Measurements from ENCODE around the gene TDRD1. TPM values are rescaled to one million over a fixed set of nuclear protein-coding genes. Genes with fewer than 3 reads are reported as not detected.
"Not testable (repeated sequence)": the region's sequence is repeated elsewhere in the genome, so short reads cannot be mapped to it uniquely, and the experiment has no call there.

The TDRD1 gene
- polyA plus RNA-seq (2011; rRNA removed) = 0.01 TPM in 1 of 2 replicates, not detected in the other
- polyA minus RNA-seq (2011; rRNA and poly(A)+ RNA removed) = not detected in 2 replicates

DNA sequence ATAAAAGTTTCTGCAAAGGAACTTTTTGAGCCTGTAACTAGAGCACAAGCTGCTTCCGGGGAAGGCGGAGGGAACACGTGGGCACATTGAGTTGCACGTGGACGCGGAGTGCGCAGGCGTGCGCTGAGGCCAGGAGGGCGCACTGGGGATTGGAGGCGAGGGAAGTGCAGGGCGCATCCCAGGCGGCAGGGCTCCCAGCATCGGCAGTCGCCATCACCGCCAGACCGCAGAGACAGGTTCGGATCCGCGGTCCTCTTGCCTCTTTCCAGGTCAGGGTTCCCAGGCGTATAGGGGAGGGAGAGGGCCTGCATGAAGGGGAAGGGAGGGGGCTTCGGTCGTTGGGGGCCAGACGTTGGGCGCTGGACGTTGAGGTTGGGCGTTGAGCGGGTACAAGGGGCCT lies at the start of gene TDRD1:
Gene TDRD1, plus strand, starts transcription at position 206 of the 400 bp plus-strand sequence. CDS start 8,479 bp downstream, outside the sequence.
- Histone ChIP-seq H3K27me3 (ENCODE audit: control insufficient read depth, insufficient read depth, low read length) (no peaks in the 10 kb centered on the region), H3K4me3 (ENCODE audit: low read depth, low read length) (no peak within 1 kb of the TSS), H3K36me3 (ENCODE audit: control insufficient read depth, insufficient read depth, low read length) (no peaks in the 10 kb centered on the region)
- CTCF ChIA-PET = no interaction called here
- DNase-seq (ENCODE audit: low read depth) = no peak
- POLR2A ChIA-PET = no interaction called here
- no peak for TF ChIP-seq CTCF (IDR thresholded peaks at IDR 0.05; ENCODE audit: insufficient read depth, low read depth, low read length)

DNA sequence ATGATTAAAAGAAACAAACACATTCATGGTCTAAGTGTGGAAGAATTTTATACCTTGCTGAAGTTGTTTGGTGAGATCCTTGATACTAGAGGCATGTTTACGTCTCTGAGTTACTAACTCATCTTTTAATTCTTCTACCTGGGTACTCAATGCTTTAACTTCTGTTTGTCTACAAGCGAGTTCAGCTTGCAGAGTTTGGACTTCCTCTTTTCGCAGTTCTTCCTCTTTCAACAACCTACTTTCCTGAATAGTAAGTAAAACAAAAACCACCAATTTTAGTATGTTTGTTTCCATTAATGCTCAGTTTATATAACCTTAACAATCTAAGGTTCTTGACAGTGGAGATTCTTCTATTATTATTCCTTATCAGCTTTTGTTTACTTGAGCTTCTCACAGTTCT lies 48.1 kb upstream of the TDRD1 start:
- CTCF ChIA-PET = no interaction called here
- Histone ChIP-seq H3K27me3 (ENCODE audit: control insufficient read depth, insufficient read depth, low read length) (no peaks in the 10 kb centered on the region), H3K36me3 (ENCODE audit: control insufficient read depth, insufficient read depth, low read length) (peaks cover 6% of the 10 kb centered on the region), H3K4me3 (ENCODE audit: low read depth, low read length) (no peak overlapping the region)
- POLR2A ChIA-PET = no interaction called here
- TF ChIP-seq CTCF (IDR thresholded peaks at IDR 0.05; ENCODE audit: insufficient read depth, low read depth, low read length) = no peak
- DNase-seq (ENCODE audit: low read depth) = no peak

GRCh38 chr10:114135476-114135875 lies 43.7 kb upstream of the TDRD1 start:
- peaks cover 2% of the 10 kb centered on the region; the same call in 1 of the 2 replicates for H3K36me3 ChIP-seq (ENCODE audit: control insufficient read depth, insufficient read depth, low read length)
- no peak for TF ChIP-seq CTCF (IDR thresholded peaks at IDR 0.05; ENCODE audit: insufficient read depth, low read depth, low read length)
- POLR2A ChIA-PET = no interaction called here
- no peak overlapping the region for H3K4me3 ChIP-seq (ENCODE audit: low read depth, low read length)
- no peak for DNase-seq (ENCODE audit: low read depth)
- CTCF ChIA-PET = interaction anchor here (0.9 kb wide), 1 partner anchor 21 kb away, joined by 3 read pairs; no protein-coding TSS in a partner anchor
- H3K27me3 ChIP-seq (ENCODE audit: control insufficient read depth, insufficient read depth, low read length) = no peaks in the 10 kb centered on the region

GRCh38 chr10:114138581-114138980 lies 40.6 kb upstream of the TDRD1 start:
- DNase-seq (ENCODE audit: low read depth) = no peak
- TF ChIP-seq CTCF (IDR thresholded peaks at IDR 0.05; ENCODE audit: insufficient read depth, low read depth, low read length) = no peak
- H3K27me3 ChIP-seq (ENCODE audit: control insufficient read depth, insufficient read depth, low read length) = no peaks in the 10 kb centered on the region
- no peak overlapping the region for H3K4me3 ChIP-seq (ENCODE audit: low read depth, low read length)
- ChIA-PET CTCF (no interaction called here), POLR2A (no interaction called here)
- peaks cover 6% of the 10 kb centered on the region for H3K36me3 ChIP-seq (ENCODE audit: control insufficient read depth, insufficient read depth, low read length)

DNA sequence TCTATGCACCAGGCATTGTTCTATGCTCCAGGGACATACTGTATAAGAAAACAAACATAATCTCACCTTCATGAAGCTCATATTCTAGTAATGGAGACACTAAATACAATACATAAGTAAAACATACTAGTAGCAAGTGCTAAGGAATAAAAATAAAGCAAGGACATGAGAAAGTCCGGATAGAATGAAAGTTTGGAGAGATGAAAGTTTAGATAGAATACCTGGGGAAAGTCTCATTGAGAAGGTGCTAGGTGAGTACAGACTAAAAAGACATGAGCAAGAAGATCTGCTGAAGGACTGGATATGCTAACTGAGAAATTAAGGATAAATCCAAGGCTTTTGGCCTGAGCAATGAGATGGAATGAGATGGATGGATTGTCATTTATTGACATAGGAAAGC lies 39.1 kb upstream of the TDRD1 start:
- peaks cover 6% of the 10 kb centered on the region for H3K36me3 ChIP-seq (ENCODE audit: control insufficient read depth, insufficient read depth, low read length)
- DNase-seq (ENCODE audit: low read depth) = no peak
- CTCF ChIA-PET = interaction anchor here (0.6 kb wide), 1 partner anchor 342 kb away, joined by 4 read pairs; no protein-coding TSS in a partner anchor
- POLR2A ChIA-PET = no interaction called here
- H3K4me3 ChIP-seq (ENCODE audit: low read depth, low read length) = no peak overlapping the region
- no peaks in the 10 kb centered on the region for H3K27me3 ChIP-seq (ENCODE audit: control insufficient read depth, insufficient read depth, low read length)
- TF ChIP-seq CTCF (IDR thresholded peaks at IDR 0.05; ENCODE audit: insufficient read depth, low read depth, low read length) = no peak

- DNase-seq (ENCODE audit: low read depth); H3K4me3 ChIP-seq (ENCODE audit: low read depth, low read length); H3K27me3 ChIP-seq (ENCODE audit: control insufficient read depth, insufficient read depth, low read length); H3K36me3 ChIP-seq (ENCODE audit: control insufficient read depth, insufficient read depth, low read length); POLR2A ChIA-PET: not testable (repeated sequence)
- CTCF ChIA-PET = interaction anchor here (0.6 kb wide), 1 partner anchor 343 kb away, joined by 4 read pairs; no protein-coding TSS in a partner anchor
Measured at GRCh38 chr10:114140827-114141226, 38.3 kb upstream of the TDRD1 start.
